Neural crest cell (in vitro differentiated cells): ENCODE data around the gene MSLN. TPM values are rescaled to one million over a fixed set of nuclear protein-coding genes. Genes with fewer than 3 reads are reported as not detected.

Experiments used
- DNase-seq: peaks from one replicate; pipeline ENCODE4 v3.0.0; 2021; ENCODE audit warnings: low read depth, mixed read lengths, low spot score
- H3K27ac Mint-ChIP-seq: one replicate; pipeline ENCODE4 v1.8.0; 2021; ENCODE audit warnings: mild to moderate bottlenecking, mixed read lengths; ENCODE audit not compliant: unreplicated experiment
- H3K27me3 Mint-ChIP-seq: 2 replicates; pipeline ENCODE4 v1.8.0; 2021; ENCODE audit warnings: low read depth, mild to moderate bottlenecking, mixed read lengths
- H3K36me3 Mint-ChIP-seq: 2 replicates; pipeline ENCODE4 v1.8.0; 2021; ENCODE audit warnings: low read depth, mild to moderate bottlenecking, mixed read lengths
- H3K4me1 Mint-ChIP-seq: 2 replicates; pipeline ENCODE4 v1.8.0; 2021; ENCODE audit warnings: mixed read lengths
- H3K4me3 Mint-ChIP-seq: one replicate; pipeline ENCODE4 v1.8.0; 2021; ENCODE audit warnings: mild to moderate bottlenecking, mixed read lengths
- H3K9me3 Mint-ChIP-seq: 2 replicates; pipeline ENCODE4 v1.8.0; 2021; ENCODE audit warnings: mixed read lengths
- total RNA-seq: library from RNA; stranded (reverse); gene quantifications from 2 replicates; pipeline ENCODE4 v1.2.1, GENCODE V29; 2021
- TF ChIP-seq, protein P1 (sequence below): fragments of 200-600 bp; sonication (generic); conservative IDR thresholded peaks from 2 replicates; pipeline ENCODE4 v1.5.0; 2021; ENCODE audit warnings: antibody characterized with exemption, mild to moderate bottlenecking

Gene MSLN
- total RNA-seq, 1 donor from 2014 or later, result not detected

DNA sequence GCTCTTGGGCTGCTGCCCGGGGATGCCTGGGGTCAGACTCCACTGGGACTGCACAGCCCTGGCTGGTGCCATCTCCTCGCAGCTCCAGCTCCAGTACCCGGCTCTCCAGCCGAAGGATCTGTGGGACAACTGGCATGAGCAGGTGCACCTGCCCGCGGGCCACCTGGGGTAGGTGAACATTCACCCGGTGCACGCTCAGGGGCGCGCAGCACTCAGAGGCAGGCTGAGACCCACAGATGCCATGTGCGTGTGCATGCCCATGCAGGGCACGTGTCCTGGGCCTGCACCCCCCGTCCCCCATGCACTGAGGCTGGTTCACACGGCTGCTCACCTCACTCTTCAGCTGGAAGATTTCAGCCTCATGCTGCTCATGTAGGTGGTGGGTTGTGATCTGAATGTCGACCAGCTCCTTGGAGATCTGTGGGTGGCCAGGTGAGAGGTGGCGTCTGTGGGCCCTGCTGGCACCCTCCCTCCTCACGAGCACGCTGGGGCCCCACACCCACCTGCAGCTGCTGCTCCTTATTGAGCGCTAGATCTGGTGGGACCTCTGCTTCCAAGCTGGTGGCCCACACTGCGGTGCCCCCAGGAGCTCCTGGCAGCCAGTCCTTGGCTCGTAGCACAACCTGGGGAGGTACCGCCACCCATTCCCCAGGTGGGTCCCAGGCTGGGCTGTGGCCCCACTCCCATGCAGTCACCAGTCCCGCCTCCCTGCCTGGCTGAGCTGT lies 34.9 kb upstream of the MSLN start:
- peaks cover 6% of the 10 kb centered on the region for H3K27me3 Mint-ChIP-seq
- no peaks in the 10 kb centered on the region for H3K9me3 Mint-ChIP-seq
- no peaks in the 10 kb centered on the region for H3K4me1 Mint-ChIP-seq
- TF ChIP-seq, protein P1, sequence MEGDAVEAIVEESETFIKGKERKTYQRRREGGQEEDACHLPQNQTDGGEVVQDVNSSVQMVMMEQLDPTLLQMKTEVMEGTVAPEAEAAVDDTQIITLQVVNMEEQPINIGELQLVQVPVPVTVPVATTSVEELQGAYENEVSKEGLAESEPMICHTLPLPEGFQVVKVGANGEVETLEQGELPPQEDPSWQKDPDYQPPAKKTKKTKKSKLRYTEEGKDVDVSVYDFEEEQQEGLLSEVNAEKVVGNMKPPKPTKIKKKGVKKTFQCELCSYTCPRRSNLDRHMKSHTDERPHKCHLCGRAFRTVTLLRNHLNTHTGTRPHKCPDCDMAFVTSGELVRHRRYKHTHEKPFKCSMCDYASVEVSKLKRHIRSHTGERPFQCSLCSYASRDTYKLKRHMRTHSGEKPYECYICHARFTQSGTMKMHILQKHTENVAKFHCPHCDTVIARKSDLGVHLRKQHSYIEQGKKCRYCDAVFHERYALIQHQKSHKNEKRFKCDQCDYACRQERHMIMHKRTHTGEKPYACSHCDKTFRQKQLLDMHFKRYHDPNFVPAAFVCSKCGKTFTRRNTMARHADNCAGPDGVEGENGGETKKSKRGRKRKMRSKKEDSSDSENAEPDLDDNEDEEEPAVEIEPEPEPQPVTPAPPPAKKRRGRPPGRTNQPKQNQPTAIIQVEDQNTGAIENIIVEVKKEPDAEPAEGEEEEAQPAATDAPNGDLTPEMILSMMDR, result no peak
- DNase-seq, result no peak
- H3K36me3 Mint-ChIP-seq, result no peaks in the 10 kb centered on the region
- H3K27ac Mint-ChIP-seq, result no peak overlapping the region
- peak overlapping the region; percentile 83 for H3K4me3 Mint-ChIP-seq

DNA sequence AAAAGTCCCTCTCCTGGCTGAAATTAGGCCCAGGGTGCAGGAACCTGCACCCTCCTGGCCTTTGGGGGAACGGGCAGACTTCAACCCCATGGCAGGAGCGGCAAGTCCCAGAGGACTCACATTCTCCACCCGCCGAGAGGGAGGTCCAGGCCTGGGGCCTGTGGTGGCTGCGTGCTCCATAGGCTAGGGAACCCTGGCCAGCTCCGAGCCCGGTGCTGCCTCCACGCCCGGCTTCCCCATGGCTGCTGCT lies 34.4 kb upstream of the MSLN start:
- H3K4me3 Mint-ChIP-seq, result peak overlapping the region; percentile 75
- TF ChIP-seq, protein P1, result no peak
- no peak for DNase-seq
- peaks cover 6% of the 10 kb centered on the region for H3K27me3 Mint-ChIP-seq
- no peaks in the 10 kb centered on the region for H3K9me3 Mint-ChIP-seq
- no peak overlapping the region for H3K27ac Mint-ChIP-seq
- no peaks in the 10 kb centered on the region for H3K4me1 Mint-ChIP-seq
- no peaks in the 10 kb centered on the region for H3K36me3 Mint-ChIP-seq

DNA sequence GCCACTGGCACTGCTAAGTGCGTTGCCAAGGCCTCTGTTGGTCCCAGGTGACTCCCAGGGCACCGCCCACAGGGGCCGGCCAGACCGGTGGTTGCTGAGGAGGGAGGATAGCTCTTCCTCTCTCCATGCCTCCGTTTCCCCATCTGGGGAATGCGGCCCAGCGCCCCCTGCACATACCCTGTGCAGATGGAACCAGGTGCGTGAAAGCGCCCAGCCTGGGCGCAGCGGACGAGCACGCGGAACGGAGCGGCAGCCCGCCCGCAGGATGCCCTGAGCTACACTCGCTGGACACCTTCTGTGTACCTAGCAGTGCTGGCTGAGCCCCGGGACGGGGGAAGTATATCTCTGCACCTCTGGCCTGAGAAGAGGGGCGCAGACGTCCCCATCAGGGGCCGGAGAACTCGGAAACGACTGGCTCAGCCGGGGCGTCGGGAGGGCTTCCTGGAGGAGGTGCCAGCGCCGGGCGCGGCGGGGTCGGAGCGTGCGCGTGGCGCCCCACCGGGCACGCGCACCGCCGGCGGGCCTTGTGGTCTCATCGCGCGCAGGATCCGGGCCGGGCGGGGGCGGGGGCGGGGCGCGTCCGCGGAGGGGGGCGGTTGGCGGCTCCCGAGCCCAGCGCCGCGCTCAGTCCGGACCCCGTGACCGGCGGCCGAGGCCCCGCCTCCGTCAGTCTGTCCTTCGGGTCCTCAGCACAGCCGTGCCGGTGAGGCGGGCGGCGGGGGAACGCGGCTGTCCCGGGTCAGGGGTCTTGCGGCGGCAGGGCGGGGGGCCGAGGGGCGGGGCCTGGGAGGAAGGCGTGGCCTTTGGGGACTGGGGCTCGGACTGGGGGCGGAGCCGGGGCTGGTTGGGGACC lies 33.9 kb upstream of the MSLN start, which contains the start of the genes CCDC78 and HAGHL:
Gene CCDC78, minus strand, starts transcription at position 6 of the 853 bp plus-strand sequence. CDS start 76 bp downstream, outside the sequence.
Gene HAGHL, plus strand, starts transcription at position 669 of the 853 bp plus-strand sequence. CDS start 404 bp downstream, outside the sequence.
- DNase-seq, result no peak
- Mint-ChIP-seq H3K4me1 (no peaks in the 10 kb centered on the region), H3K4me3 (peak within 1 kb of the TSS; percentile 83), H3K27ac (no peak within 1 kb of the TSS), H3K9me3 (no peaks in the 10 kb centered on the region), H3K36me3 (no peaks in the 10 kb centered on the region), H3K27me3 (peaks cover 6% of the 10 kb centered on the region)
- TF ChIP-seq, protein P1, result no peak

DNA sequence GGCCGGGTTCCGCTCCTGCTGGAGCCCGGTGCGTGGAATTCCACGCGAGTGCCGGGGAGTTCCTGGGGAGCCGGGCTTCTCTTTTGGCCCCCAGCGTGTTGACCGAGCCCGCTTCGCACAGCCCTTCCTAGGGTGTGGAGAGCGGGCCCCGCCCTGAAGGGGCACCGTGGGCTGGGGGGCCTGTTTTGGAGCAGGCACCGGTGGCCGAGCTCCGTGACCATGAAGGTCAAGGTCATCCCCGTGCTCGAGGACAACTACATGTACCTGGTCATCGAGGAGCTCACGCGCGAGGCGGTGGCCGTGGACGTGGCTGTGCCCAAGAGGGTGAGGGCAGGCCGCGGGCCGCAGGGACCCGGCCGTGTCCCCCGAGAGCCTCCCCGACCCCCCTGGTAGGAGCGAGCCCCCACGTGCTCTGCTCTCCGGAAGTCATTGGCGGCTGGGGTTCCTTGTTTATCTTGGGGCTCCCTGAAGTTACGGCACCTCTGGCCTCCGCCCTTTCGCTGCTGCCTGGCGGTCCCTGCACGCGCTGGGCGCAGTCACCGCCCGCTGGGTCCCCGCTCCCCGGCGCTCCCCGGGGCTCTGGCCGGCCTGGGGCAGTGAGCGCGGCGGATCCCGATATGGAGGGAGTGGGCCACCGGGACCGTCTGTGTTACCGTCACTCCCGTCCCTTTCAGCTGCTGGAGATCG lies 33.1 kb upstream of the MSLN start:
- Mint-ChIP-seq H3K36me3 (no peaks in the 10 kb centered on the region), H3K27ac (no peak overlapping the region), H3K4me3 (no peak overlapping the region), H3K27me3 (peaks cover 6% of the 10 kb centered on the region), H3K9me3 (no peaks in the 10 kb centered on the region), H3K4me1 (no peaks in the 10 kb centered on the region)
- TF ChIP-seq, protein P1, result no peak
- no peak for DNase-seq

DNA sequence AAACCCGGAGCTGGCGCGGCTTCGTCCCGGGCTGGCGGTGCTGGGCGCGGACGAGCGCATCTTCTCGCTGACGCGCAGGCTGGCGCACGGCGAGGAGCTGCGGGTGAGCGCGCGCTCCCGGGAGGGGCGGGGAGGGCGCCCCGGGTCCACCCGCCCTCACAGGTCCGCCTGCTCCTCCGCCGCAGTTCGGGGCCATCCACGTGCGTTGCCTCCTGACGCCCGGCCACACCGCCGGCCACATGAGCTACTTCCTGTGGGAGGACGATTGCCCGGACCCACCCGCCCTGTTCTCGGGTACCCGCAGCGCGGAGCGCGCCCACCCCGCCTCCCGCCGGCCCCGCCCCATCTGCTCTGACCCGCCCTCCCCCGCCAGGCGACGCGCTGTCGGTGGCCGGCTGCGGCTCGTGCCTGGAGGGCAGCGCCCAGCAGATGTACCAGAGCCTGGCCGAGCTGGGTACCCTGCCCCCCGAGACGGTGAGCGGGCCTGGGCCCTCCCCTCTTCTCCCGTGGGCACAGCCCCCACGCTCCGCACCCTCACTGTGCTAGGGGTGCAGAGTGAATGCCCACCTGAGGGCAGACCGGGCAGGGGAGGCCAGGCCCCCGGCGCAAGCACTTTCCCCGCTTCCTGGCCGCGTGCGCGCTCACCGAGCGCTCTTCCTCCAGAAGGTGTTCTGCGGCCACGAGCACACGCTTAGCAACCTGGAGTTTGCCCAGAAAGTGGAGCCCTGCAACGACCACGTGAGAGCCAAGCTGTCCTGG lies 32.2 kb upstream of the MSLN start:
- TF ChIP-seq, protein P1, result no peak
- Mint-ChIP-seq H3K36me3 (no peaks in the 10 kb centered on the region), H3K4me1 (no peaks in the 10 kb centered on the region), H3K27ac (no peak overlapping the region), H3K9me3 (no peaks in the 10 kb centered on the region), H3K4me3 (peak overlapping the region; percentile 59), H3K27me3 (peaks cover 6% of the 10 kb centered on the region)
- DNase-seq, result no peak
